H1 (cell line): Measurements from ENCODE around the gene DHCR24. TPM values are rescaled to one million over a fixed set of nuclear protein-coding genes. Genes with fewer than 3 reads are reported as not detected.

Source experiments
- CHD1 ChIP-seq: IDR thresholded peaks from 2 replicates; pipeline ENCODE4 v1.6.1; 2012; ENCODE audit warnings: low read depth, low read length, improper control_type of control experiment
- EGR1 ChIP-seq: IDR thresholded peaks from 2 replicates; pipeline ENCODE4 v1.6.1; 2011; ENCODE audit warnings: low read depth, low read length, borderline replicate concordance
- KDM4A ChIP-seq: IDR thresholded peaks from one replicate; pipeline ENCODE4 v1.7.1; 2012; ENCODE audit warnings: low read depth, mild to moderate bottlenecking, moderate library complexity, low read length, inconsistent platforms; ENCODE audit not compliant: severe bottlenecking
- MAFK ChIP-seq: IDR thresholded peaks from 2 replicates; pipeline ENCODE4 v1.6.1; 2012; ENCODE audit warnings: low read depth, mild to moderate bottlenecking, improper control_type of control experiment, low read length
- SIN3A ChIP-seq, 2 experiments: IDR thresholded peaks in 1 of 2; conservative IDR thresholded peaks in 1 of 2; 2 replicates each; pipeline ENCODE4 v1.6.1; 2011 to 2012; ENCODE audit warnings: low read length in 2 of 2, improper control_type of control experiment in 1 of 2, low read depth in 1 of 2, mild to moderate bottlenecking in 1 of 2
- SIRT6 ChIP-seq: IDR thresholded peaks from one replicate; pipeline ENCODE4 v1.7.1; 2012; ENCODE audit warnings: low read length, inconsistent platforms
- polyA plus RNA-seq, 7 experiments: library from polyadenylated mRNA; depleted of rRNA in 3 of 7; stranded (reverse) in 5 of 7; unstranded in 2 of 7; fragments of >200 nt in 5 of 7; fragments of 200-250 nt in 2 of 7; gene quantifications; 1 replicate in 5 of 7; 2 replicates in 1 of 7; 4 replicates in 1 of 7; pipeline versions ENCODE4 v1.2.1 to v1.2.3, GENCODE V29; 2011 to 2013; ENCODE audit warnings: missing spikeins in 2 of 7, mixed read lengths in 2 of 7
- total RNA-seq: library from RNA; stranded (reverse); fragmentation: NEBNext Ultra II Directional; extraction: Animal tissue kit (Norgen Biotek cat#: 25700); gene quantifications from 2 replicates; pipeline ENCODE4 v1.2.1, GENCODE V29; 2021

DHCR24 gene
- total and polyA plus RNA-seq, 2 of the 8 experiments (the other 6 are each of a cell fraction or from before 2014, with no cell fraction given): 370 to 419 TPM

- TF ChIP-seq KDM4A: no peak
- TF ChIP-seq MAFK: no peak
- no peak for TF ChIP-seq EGR1
- TF ChIP-seq SIRT6: no peak
- no peak for TF ChIP-seq SIN3A (conservative IDR thresholded peaks at IDR 0.05 in 1 of 2, IDR thresholded peaks at IDR 0.05 in 1 of 2; ENCODE audit: low read depth in 1 of 2, low read length in 2 of 2)
- TF ChIP-seq CHD1: no peak
Observed at GRCh38 chr1:54835131-54835898, 51.7 kb downstream of the DHCR24 start (continued).
